OCI-LY7 (cell line): ENCODE data around the gene FAN1.

Experiments
- EZH2phosphoT487 ChIP-seq: fragments of 200-600 bp; sonication (generic); IDR thresholded peaks from 2 replicates; pipeline ENCODE4 v1.6.1; 2018; ENCODE audit warnings: low read depth, borderline replicate concordance, mild to moderate bottlenecking, mixed run types, antibody characterized with exemption, low read length, moderate library complexity, mixed read lengths
- TF ChIP-seq, protein P1 (sequence below): fragments of 200-600 bp; sonication (generic); conservative IDR thresholded peaks from 2 replicates; pipeline ENCODE4 v1.5.1; 2014; ENCODE audit warnings: mild to moderate bottlenecking, antibody characterized with exemption, low read length, moderate library complexity, mixed read lengths

DNA sequence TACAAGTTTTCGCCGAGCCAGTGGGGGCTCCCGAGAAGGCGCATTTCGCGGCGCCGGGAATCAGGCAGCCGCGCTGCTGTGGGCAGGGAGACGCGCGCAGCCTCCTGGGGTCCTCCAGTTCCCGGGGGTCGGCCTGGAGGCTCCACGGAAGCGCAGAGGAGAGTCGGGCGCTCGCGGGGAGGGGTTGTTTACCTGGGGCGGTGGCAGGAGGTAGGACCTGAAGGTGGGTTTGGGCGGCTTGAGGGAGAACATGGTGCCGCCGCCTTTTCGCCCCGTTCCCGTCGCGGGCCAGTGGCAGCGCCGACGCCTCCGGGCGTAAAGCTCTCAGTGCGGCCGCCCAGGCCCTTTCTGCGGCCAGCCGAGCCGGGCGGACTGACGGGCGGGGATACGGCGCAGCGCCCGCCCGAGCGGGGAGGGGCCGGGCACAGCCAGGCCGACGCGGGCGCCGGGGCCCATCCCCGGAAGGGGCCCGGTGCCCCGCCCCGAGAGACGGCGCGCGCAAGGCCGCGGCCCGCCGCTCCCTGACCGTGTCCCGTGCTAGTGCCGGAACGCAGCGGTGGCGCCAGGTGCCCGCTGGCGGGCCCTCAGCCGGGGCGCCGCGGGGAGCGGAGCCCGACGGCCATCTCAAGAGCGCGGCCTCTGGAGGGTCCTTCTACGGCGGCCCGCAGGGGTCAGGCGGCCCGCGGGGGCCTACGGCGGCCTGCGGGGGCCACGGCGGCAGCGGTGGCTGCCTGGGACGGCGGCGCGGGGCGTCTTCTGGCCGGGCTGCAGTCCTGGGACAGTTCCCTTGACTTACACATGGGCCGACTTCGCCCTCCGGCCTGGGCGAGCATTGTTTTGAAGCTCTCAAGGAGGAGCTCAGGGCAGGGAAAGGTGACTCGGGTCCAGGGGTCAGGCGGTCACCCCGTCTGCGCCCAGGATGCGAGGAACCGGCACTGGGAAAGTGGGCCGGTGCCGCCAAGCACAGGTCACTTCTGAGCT, 87.8 kb downstream of the FAN1 start, which contains the start of gene MTMR10:
- TF ChIP-seq, protein P1, sequence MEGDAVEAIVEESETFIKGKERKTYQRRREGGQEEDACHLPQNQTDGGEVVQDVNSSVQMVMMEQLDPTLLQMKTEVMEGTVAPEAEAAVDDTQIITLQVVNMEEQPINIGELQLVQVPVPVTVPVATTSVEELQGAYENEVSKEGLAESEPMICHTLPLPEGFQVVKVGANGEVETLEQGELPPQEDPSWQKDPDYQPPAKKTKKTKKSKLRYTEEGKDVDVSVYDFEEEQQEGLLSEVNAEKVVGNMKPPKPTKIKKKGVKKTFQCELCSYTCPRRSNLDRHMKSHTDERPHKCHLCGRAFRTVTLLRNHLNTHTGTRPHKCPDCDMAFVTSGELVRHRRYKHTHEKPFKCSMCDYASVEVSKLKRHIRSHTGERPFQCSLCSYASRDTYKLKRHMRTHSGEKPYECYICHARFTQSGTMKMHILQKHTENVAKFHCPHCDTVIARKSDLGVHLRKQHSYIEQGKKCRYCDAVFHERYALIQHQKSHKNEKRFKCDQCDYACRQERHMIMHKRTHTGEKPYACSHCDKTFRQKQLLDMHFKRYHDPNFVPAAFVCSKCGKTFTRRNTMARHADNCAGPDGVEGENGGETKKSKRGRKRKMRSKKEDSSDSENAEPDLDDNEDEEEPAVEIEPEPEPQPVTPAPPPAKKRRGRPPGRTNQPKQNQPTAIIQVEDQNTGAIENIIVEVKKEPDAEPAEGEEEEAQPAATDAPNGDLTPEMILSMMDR: 0 out of 2 replicates have a peak, but pooled peaks have one; percentile 1
- TF ChIP-seq EZH2phosphoT487: no peak
